Measurements from ENCODE around the gene MAP2K5.
"Not testable (repeated sequence)": the region's sequence is repeated elsewhere in the genome, so short reads cannot be mapped to it uniquely, and the experiment has no call there.

MAP2K5 gene

DNA sequence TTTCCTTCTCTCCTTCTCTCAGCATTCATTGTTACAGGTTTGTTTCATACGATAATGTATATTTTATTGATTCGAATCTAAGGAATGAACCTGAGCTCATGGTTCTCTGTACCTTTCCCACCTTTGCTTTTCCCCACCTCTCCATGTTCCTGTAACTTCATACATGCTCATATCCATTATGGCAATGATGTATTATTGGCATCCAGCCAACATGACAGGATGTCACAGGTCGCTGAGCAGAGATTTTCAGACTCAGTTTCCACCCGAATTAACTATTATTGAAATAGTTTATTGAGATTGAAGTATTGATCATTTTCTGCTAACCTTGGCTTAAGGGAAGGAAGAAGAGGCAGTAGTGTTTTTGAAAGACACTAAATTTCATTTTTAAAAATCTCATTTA lies 64.8 kb downstream of the MAP2K5 start:
- no peak overlapping the region for H3K27ac ChIP-seq
- TF ChIP-seq CTCF (IDR thresholded peaks at IDR 0.05) = no peak
- no peak for TF ChIP-seq ZFX (IDR thresholded peaks at IDR 0.05; ENCODE audit: borderline replicate concordance)

DNA sequence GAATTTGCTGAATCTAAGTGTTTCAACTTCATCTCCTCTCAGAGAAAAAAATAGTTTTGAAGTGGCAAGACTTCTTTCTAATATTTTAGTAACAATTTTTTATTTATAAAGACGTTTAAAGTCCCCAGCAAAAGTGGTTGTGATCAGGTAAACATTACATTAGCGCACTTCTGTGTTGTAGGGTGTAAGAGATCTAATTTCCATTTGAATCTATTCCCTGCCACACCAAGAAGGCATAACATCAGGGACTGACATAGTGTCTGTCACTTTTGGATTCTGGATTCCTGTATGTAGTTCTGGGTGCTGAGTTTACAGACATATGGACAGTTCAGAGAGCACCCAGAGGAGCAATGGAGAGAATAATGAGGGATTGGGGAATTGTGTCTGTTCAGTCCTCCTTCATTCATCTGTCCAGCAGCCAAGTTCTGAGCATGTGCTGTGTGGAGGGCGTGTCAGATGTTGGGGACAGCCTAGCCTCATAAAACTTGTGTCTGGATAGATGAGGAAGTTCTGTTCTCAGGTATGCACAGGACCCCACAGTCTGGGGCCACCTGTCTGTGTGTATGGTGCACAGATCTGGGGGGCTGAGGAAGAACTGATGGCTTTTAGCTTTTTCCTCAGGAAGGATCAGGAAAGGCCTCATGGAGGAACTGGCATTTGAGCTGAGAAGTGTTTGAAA lies 65.6 kb downstream of the MAP2K5 start:
- H3K27ac ChIP-seq = no peak overlapping the region
- no peak for TF ChIP-seq ZFX (IDR thresholded peaks at IDR 0.05; ENCODE audit: borderline replicate concordance)

DNA sequence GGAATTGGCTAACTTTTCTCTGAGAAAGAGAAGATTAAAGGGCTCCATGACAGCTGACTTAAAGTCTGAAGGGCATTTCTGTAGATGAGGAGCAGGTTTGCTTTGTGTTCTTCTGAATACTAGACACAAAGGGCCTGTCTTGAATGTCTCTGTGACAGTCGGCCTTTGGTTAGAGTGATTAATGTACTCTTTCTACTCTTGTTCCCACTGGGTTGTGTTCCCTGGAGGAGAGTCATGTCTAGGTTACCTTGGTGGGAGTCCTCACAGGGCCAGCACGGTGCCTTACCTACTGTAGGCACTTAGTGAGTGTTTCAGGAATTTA lies 66.1 kb downstream of the MAP2K5 start:
- TF ChIP-seq CTCF (IDR thresholded peaks at IDR 0.05) = no peak
- TF ChIP-seq ZFX (IDR thresholded peaks at IDR 0.05; ENCODE audit: borderline replicate concordance) = no peak
- no peak overlapping the region for H3K27ac ChIP-seq

- no peak for TF ChIP-seq ZFX (IDR thresholded peaks at IDR 0.05; ENCODE audit: borderline replicate concordance)
- no peak overlapping the region for H3K27ac ChIP-seq
Measured at GRCh38 chr15:67611370-67612369, 69.2 kb downstream of the MAP2K5 start.

GRCh38 chr15:67613211-67613610 lies 70.7 kb downstream of the MAP2K5 start:
- TF ChIP-seq CTCF (IDR thresholded peaks at IDR 0.05) (no peak), ZFX (IDR thresholded peaks at IDR 0.05; ENCODE audit: borderline replicate concordance) (no peak)
- no peak overlapping the region for H3K27ac ChIP-seq

DNA sequence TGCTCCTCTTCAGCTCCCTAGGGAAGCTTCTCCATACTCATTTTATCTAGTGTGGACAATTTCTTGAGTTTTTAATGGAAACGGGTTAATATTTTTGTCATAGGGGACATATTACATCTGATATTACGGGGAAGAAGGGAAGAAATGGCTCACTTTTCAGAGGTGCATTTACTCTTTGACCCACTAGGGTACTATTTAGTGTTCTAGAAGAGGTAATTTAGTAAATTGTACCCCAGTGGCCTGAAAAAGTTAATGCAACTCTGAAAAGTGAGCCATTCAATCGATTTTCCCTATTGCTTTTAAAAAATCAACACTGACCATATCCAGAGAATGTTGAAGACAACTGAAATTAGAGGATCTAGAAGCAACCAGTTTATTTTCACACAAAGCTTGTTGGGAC lies 71.2 kb downstream of the MAP2K5 start:
- H3K27ac ChIP-seq = no peak overlapping the region

GRCh38 chr15:67615131-67615534 lies 72.6 kb downstream of the MAP2K5 start:
- H3K27ac ChIP-seq = not testable (repeated sequence)

More for the DNA sequence above, 71.2 kb downstream of the MAP2K5 start:
- TF ChIP-seq CTCF (IDR thresholded peaks at IDR 0.05) (no peak), ZFX (IDR thresholded peaks at IDR 0.05; ENCODE audit: borderline replicate concordance) (no peak)

DNA sequence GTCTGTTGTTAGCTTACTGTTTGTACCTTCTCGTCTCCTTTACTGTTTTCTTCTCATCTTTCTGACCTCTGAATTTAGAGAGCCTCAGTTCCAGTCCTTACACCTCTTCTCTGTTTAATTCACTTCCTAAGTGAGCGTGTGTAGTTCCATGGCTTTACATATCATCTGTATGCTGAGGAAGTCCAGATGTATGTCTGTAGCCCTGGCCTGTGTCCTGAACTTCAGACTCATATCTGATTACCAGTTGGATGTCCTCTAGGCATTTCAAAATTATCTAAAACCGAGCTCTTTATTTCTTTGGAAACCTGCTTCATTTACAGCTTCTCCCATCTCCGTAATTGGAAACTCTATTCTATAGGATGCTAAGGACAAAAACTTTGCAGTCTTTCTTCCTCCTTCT lies 75.8 kb downstream of the MAP2K5 start:
- H3K27ac ChIP-seq = no peak overlapping the region
- TF ChIP-seq CTCF (IDR thresholded peaks at IDR 0.05) = no peak
- TF ChIP-seq ZFX (IDR thresholded peaks at IDR 0.05; ENCODE audit: borderline replicate concordance) = no peak
